NK-92 (cell line): ENCODE data around the gene CLEC2B.

Source experiments
- DNase-seq: peaks from one replicate; lab custom pipeline; 2025; ENCODE audit not compliant: unreplicated experiment; lab: John Stamatoyannopoulos, UW

The CLEC2B gene

DNA sequence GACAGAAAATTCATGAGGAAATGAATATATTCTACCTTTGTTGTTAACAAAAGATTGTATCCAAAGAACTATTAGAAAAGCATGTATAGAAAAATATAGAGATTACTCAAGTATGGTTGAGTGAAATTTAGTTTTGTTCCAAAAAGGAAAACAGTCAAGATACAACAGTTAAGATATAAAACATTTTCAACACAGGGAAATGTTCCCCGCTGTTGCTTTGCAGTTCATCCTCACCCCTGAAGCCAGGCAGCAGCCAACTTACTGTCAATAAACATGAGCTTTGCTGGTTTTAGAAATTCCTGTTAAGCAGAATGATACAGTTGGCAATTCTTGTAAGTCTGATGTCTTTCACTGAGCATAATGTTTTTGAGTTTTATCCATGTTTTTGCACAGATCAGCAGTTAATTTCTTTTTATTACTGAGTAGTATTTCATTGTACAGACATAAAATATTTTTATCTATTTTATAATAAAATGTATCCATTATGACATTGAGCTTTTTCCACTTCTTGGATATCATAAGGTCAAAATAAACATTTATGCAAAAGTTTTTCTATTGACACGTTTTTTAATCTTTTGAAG, 1.2 kb upstream of the CLEC2B start:
- no peak for DNase-seq

- no peak for DNase-seq
Measured at GRCh38 chr12:9868951-9869306, 225 bp downstream of the CLEC2B start.

DNA sequence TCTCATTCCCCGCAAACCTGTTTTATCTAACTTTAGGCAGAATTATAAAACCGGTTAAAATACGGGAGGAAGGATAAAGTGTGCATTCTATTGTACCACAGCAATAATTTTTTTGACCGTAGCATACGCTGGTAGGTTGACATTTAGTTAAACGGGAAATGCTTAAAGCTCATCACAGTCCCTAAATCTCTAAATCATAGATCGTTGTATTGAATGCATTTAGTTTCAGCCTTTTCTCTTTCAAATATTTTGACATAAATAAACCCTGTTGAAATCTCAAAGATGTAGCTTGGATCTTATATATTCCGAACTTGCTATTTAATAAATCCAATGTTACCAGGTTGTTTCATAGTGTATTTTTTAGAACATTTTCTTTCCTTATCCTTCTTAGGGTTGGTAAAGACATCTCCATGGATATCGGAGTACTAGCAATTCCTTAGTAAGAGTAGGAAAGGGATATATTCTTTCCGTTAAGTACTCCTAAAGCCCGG, 798 bp downstream of the CLEC2B start:
- DNase-seq = no peak

DNA sequence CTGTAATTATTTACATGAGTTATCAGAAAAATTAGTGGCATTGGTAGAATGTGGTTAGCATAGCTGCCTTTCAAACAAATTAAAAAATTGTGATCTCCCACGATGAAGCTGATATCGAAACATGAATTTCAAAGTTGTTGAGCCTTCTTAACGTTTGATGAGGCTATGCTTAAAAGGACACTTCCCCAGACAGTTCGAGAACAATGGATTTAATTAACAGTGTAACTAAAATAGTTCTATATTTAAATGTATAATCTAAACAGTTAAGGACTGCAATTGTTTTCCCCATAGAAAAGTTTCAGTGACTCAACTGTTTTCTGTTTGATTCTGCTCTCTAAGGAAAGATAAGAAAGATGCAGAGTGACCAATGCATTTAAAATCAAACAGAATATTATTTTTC, 1.6 kb downstream of the CLEC2B start:
- DNase-seq = no peak

DNA sequence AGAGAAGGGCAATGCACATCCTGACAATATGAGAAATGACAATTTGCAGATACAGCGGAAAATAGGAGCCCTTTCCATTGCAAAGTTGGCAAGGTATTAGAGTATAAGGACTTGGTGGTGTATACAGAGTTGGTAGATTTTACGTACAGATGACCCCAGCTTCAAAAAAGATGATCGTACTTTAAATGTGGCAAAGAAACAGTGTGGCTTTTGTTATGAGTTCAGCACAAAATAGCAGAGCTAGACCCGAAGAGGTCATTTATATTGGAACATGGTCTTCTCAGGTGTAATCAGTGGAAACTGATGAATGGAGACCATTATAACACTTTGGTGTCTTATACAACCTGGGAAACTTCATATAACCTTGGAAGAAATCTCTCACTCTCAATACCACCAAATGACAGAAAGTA, 2.3 kb downstream of the CLEC2B start:
- DNase-seq = no peak

DNA sequence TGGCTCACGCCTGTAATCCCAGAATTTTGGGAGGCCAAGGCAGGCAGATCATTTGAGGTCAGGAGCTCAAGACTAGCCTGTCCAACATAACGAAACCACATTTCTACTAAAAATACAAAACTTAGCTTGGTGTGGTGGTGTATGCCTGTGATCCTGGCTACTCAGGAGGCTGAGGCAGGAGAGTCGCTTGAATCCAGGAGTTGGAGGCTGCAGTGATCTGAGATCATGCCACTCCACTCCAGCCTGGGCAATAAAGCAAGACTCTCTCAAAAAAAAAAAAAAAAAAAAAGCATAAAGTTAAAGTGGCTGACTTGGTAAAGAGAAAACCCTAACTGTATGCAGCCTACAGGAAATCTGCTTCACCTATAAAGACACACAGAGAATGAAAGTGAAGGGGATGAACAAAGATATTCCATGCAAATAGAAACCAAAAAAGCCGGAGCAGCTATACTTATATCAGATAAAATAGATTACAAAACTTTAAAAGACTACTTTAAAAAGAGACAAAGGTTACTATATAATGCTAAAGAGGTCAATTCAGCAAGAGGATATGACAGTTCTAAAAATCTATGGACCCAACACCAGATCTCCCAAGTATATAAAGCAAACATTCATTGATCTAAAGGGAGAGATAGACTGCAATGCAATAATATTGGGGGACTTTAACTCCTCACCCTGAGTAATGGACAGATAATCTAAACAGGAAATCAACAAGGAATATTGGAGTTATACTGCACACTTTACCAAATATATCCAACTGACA, 4.1 kb downstream of the CLEC2B start:
- DNase-seq = no peak

- DNase-seq = no peak
Measured at GRCh38 chr12:9858135-9858534, 11.0 kb downstream of the CLEC2B start.

GRCh38 chr12:9856894-9857293, 12.3 kb downstream of the CLEC2B start:
- DNase-seq = no peak

DNA sequence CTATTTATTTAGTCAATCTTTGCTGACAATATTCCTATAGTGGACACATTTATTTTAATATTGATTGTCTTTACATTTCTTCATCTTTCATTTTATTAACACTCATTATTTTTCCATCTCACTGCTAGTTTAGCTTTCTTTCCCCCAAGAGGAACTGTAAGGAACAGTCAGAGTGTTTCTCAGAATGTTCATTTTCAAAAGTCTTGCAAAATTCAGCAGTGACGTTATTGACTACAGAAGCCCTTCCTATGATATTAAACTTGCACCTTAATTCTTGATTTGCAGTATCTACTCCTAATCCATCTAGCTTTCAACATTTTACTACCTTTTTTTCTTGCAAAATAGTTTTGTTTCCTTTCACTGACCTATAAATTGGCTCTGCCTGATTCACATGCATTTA, 13.0 kb downstream of the CLEC2B start:
- no peak for DNase-seq

DNA sequence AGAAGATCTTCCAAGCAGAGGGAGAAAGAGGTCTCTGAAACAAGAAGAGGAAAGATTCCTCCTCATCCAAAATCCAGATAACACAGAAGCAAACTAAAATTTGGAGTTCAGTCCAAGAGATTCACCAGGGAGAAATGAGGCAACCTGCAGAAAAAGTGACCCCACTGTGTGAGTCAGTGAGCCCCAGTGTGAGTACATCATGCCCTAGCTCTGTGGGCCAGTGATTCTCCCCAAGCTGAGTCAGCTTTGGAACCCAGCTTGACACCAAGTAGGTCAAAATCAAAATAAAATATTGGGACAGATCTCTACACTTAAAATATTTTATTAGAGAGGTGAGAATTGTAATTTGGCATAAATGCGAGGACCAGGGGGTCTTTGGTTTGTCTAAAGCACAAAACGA, 17.2 kb downstream of the CLEC2B start:
- DNase-seq = no peak

DNA sequence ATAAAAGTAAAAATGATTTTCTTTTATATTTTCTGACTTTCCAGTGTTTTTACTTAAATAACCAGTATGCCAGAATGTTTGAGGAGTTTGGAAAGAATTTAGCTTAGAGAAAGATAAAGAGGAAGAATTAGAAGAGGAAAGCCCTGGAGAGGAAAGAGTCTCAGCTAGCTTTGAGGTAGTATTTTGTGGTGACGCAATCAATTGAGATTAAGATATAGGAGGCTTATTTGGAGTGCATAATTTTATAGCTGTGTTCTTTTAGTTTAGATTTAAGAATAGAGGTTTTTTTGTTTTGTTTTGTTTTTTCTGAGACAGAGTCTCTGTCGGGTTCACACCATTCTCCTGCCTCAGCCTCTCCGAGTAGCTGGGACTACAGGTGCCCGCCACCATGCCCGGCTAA, 18.1 kb downstream of the CLEC2B start:
- DNase-seq = no peak

GRCh38 chr12:9848899-9849298, 20.3 kb downstream of the CLEC2B start:
- no peak for DNase-seq

DNA sequence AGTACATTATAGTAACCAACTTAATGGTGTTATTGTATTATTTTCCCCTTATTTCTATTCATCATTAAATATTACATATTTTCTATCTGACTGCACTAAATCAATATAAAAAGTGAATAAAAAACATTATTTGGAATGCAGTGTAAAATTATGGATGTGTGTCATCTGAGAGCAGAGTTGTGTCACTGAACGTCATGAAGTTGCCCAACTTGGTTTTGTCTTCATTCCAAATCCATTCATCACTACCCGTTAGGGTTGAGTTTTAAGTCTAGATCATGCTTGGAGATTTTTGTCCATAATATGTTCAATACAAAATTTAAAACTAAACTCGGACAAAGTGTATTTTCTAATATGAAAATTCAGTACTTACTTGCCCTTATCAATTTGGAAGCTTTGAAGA, 25.7 kb downstream of the CLEC2B start:
- no peak for DNase-seq

GRCh38 chr12:9831720-9832119, 37.4 kb downstream of the CLEC2B start:
- DNase-seq = no peak

DNA sequence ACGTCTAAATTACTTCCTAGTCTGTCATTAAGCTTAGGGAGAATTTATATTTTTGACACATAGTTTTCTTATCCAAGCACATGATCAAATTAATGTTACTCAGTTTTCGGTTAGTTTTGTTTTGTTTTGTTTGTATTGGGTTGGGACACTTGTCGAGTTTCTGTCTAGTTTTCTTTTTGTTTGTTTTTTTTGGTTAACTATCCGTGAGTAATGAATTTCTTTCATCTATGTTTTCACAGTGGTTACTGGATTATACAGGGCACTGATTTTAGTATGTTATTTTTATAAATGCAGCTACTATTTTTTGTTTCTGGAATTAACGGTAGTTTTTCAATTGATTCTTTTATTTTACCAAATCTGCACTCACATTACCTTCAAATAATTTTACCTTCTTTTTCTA, 39.2 kb downstream of the CLEC2B start:
- no peak for DNase-seq

DNA sequence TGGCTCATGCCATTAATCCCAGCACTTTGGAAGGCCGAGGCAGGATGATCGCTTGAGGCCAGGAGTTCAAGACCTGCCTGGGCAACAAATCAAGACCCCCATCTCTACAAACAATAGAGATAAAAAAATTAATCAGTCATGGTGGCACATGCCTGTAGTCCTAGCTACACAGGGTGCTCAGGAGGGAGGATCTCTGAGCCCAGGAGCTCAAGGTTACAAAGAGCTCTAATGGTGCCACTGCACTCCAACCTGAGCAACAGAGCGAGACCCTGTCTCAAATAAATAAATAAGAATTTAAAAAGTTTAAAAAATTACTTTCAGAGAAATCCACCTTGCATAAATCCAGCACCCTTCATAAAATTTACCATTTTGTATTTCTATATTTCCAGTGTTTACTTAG, 39.7 kb downstream of the CLEC2B start:
- DNase-seq = no peak

- DNase-seq = no peak
Measured at GRCh38 chr12:9827209-9827888, 41.8 kb downstream of the CLEC2B start, which contains the start of gene KLRF1. Gene KLRF1, plus strand, starts transcription at chr12:9827481. Its CDS starts 64 bp downstream, at chr12:9827545.

DNA sequence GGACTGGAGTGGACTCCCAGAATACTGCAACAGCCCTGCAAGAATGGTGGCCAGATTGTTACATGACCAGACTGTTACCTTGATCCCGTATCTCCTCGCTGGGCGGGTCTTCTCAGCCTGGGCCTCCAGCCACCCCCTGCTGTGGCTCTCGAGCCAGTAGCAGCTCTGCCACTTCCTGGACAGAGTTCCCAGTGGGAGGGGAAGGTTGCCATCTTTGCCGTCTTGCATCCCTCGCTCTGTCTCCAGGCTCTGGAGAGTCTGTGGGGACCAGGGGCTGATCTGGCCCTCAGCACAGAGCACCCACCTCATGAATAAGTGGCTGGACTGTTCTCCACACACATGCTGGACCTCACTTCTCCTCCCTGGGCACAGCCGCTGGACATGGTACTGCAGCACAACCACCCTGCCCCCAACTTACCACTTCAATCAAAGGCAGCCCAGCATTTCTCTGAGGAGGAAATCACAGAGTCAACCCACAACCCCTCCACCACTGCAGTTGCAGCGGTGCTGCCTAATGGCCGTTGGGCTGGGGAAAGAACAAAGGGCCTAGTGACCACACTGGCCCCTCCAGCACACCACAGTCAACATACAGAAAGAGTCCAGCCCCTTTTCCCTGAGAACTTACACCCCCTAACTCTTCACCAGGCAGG, 48.7 kb downstream of the CLEC2B start:
- no peak for DNase-seq

GRCh38 chr12:9813821-9814798, 55.0 kb downstream of the CLEC2B start:
- peak; percentile 29 for DNase-seq

GRCh38 chr12:9811621-9812020, 57.5 kb downstream of the CLEC2B start:
- DNase-seq = no peak

DNA sequence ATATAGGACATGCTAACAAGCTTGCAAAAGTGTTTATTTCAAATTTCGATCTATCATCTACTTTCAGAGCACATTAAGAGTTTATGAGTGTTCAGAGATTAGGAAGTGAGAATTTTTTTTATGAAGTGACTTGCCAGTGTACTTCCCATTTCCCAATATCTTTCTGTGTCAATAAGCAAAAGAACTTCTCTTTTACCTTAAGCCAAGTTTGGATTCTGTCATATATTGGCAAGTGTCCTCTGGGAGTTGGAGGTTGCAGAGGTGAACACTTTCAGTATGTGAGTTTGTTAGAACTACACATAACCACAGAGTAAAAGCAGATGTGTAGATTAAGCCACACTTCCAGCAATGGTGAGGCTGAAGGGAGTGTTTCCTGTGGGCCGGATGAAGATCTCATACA, 58.5 kb downstream of the CLEC2B start:
- DNase-seq = no peak
